Panc1 (cell line): ENCODE measurements around the gene OST4.

Experiments
- POLR2AphosphoS5 ChIP-seq: IDR thresholded peaks from 2 replicates; pipeline ENCODE4 v1.6.1; 2012; ENCODE audit warnings: mild to moderate bottlenecking, low read depth, low read length, moderate library complexity
- TF ChIP-seq, protein P1 (sequence below): fragments of 450-650 bp; IDR thresholded peaks from 2 replicates; pipeline ENCODE4 v1.5.1; 2017; ENCODE audit warnings: mild to moderate bottlenecking

DNA sequence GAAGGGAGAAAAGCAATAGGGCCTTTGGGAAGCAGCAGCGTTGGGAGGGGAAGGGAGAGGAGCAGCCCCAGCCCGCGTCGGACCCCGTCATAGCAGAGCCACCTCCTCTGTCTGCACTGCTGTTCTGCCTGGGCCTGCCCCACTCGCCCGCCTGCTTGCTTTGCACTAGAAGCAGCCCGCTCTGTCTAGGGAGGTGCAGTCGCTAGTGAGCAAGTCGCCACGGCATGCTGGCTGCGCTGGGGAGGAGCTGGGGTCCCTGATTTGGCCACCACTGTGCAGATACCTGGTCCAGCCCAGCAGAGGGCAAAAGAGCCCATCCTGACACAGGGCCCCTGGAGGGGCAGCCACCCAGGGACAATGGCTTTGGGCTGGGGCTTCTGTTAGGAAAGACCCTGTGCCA is 46.6 kb downstream of the OST4 start:
- TF ChIP-seq, protein P1, sequence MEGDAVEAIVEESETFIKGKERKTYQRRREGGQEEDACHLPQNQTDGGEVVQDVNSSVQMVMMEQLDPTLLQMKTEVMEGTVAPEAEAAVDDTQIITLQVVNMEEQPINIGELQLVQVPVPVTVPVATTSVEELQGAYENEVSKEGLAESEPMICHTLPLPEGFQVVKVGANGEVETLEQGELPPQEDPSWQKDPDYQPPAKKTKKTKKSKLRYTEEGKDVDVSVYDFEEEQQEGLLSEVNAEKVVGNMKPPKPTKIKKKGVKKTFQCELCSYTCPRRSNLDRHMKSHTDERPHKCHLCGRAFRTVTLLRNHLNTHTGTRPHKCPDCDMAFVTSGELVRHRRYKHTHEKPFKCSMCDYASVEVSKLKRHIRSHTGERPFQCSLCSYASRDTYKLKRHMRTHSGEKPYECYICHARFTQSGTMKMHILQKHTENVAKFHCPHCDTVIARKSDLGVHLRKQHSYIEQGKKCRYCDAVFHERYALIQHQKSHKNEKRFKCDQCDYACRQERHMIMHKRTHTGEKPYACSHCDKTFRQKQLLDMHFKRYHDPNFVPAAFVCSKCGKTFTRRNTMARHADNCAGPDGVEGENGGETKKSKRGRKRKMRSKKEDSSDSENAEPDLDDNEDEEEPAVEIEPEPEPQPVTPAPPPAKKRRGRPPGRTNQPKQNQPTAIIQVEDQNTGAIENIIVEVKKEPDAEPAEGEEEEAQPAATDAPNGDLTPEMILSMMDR = no peak
- no peak for TF ChIP-seq POLR2AphosphoS5
